GM21526 (cell line): ENCODE results near the gene CADM2.

Source experiments
- ATAC-seq: cut with Tn5 transposase; IDR thresholded peaks from one replicate; pipeline ENCODE4 v1.9.1; 2021; ENCODE audit warnings: moderate library complexity; ENCODE audit not compliant: unreplicated experiment, low FRiP score

CADM2 gene

DNA sequence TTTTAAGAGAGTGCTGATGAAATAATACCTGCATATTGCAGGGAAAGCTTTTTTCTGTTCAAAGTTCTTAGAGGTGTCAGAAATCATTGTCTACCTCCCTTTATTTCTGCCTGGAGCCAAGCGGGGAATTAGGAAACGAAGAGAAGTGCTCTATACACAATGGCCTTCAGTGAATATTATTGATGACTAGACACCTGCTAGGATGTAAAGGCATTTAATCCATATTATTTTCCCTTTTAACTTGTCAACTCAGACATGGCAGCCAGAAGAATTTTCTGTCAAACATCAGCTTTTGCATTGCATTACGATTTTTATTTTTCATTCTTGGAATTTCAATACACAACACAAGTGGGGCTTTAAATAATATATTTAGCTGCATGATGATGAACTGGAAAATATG is 24.7 kb downstream of the CADM2 start:
- no peak for ATAC-seq

DNA sequence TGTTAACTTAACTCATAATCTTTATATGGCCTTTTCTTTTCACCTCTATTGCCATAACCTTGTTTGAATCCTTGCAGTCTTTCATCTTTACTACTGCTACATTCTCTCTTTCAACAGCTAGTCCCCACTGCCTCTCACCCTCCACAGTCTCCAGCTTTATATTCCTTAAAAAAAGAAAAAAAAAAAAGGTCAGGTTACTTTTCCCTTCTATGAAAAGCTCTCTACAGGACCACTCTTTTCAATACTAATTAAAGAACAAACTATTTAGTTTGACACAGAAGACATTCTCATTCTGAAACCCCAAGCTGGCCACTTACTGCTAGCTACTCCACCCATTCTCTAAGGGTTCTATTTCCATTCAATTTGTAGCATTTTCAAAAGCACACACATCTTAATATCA is 25.6 kb downstream of the CADM2 start:
- ATAC-seq: no peak

DNA sequence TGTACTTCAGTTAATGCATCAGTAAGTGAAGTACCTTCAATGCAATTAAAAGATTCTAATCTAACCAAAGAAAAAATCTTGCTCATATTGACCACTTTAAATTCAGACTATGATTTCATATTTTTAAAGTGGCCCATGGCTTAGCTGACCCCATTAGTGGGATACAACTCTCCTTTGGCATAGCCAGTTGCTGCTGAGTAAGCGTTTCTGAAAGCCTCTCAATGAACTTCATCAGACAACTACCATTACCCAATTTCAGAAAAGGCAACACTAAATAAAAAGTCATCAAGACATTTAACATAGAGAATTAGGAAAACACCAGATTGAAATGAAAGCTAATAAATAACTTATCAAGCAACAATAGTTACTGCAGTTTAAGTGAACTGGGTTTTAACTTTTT is 27.0 kb downstream of the CADM2 start:
- ATAC-seq: no peak

DNA sequence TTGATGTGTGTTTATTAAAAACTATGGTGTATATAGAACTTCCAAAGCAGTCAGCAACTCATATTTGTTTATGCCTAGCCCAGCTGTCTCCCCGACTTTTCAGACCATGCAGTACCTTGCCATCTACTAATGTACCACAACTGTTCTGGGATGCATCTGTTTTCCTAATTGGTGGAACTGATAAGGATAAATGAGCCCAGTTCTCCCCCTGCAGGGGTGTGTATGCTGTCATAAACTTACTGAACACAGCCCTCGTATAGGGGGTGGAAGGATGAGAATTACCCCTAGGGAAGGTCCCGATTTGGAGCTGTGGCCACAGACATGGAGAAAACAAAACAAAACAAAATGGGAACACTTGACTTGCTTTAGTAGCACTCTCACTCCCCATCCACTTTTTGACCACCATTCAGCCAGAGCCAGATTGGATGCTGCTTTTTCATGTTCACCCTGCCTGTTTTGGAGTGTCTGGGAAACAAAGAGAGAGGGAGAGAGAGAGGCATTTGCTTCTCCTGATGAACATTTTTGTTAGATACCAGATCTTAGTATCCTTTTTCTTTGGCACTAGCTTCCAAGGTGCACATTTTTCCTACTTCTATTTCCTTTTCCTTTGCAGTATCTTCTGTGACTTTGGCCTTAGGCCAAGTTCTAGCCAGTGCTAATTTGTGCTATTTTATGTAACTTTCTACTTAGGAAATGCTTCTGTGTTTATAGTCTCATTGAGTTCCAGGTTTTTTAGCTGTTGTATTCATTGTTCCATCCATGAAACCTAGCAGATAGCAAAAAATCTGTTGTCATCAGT is 29.1 kb downstream of the CADM2 start:
- no peak for ATAC-seq

DNA sequence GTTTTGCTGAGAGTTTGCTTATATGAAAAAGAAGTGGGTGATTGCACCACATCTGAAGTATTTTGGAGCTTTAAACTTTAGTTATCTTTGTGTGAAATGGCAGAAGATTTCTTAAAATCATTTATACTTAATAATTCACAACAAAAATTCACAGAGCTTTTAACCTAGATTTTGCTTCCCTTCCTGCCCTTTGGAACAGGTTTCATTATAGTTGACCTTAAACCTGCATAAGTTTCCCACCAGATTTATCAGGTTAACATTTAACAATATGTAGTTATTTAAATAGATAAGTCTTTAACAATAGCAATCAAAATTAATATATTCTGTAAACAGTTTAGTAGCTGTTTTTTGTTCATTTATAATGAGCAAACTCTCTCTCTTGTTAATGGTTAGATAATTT is 30.3 kb downstream of the CADM2 start:
- ATAC-seq: no peak

DNA sequence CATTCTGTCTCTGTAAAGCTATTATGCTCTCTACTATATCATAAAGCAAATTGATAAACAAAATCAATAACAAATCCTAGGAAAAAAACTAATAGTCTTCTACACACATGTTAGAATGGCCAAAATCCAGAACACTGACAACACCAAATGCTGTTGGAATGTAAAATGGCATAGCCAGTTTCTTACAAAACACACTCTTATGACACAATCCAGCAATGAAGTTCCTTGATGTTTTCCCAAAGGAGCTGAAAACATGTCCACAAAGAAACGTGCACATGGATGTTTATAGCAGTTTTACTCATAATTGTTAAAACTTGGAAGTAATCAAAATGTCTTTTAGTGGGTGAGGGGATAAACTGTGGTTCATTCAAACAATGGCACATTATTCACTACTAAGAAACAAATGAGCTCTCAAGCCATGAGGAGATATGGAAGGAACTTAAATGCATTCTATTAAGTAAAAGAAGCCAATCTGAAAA is 32.7 kb downstream of the CADM2 start:
- no peak for ATAC-seq

DNA sequence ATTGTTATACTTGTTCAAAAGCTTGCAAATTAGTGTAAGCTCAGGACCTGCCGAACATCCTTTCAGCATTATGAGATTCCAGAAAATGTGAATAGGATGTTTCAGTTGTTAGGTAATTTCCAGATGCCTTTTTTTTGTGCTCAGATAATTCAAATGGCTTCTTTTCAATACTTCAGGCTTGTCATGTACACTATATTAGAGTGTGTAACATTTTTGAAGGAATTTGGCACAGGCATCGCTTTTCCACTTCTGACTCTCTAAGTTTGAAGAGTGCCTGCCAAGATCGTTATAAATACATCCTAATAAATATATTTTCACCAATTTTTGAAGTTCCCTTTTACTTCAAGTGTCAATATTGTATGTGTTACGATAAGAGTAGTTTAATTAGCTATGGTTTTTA is 35.2 kb downstream of the CADM2 start:
- ATAC-seq: no peak

DNA sequence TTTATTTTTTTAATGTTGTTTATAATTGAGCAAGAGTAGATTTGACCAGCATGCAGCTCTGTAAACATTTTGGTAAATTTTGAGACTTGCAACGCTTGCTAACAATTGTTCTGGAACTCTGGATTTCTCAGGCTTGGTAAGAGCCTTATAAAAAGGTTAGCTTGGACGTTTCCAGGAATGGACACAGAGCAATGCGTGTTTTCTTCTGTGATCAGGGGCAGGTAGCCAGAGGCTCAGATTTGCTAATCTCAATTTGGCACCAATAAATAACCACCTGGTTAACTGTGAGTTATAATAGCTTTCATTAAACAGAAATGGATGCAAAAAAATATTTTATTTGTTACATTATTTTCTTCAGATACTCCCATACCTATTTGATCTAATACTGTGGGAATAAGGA is 39.8 kb downstream of the CADM2 start:
- no peak for ATAC-seq

DNA sequence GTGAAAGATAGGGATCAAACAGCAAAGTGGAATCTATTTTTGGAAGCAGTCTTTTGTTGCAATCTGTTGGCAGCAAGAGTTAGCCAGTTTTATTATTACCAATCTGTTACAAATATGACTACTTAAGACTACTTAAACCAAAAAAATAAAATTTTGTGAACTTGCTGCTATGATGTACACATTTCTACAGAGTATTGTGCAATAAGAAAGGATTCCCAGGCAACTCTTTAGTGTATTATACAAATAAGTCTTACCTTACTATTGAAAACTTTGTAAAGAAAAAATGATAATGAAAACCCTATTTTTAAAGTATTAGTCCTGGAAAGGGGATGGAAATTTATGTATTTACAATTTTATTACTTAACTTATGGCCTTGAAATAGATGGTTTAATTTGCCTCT is 44.7 kb downstream of the CADM2 start:
- no peak for ATAC-seq

DNA sequence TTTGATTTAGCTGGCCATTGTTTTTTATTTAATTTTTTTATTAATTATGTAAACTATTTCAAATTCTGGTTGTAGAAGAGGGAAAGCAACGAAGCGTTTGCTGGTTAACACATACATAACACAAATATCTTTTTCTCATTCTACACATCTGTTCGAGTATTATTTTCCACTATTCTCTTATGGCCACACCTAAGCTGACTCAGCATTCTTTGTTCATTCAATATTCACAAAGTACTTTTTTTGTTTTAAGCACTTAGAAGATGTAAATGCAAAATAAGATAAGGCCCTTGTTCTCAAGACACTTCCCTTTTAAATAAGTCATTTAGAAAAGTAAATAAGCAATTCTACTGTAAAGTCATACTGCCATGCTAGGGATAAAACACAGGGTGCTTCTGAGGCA is 45.4 kb downstream of the CADM2 start:
- no peak for ATAC-seq

DNA sequence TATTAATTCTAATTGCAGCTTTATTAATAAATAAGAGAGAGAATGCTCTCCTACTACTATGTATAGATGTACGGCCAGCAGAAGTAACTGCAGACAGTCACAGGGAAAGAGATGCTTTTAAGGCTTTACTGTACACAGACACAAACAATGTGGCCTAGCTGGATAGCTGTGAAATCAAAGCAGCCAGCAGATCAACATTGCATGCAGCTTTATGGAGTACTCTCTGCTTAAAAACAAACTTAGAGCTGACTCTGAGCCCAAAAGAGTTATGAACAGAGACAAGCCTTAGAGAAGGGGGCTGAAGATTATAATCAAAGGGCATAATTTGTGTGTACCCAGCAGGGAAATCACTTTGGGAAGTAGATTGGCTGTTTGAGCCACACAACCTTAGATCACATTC is 47.2 kb downstream of the CADM2 start:
- ATAC-seq: no peak

DNA sequence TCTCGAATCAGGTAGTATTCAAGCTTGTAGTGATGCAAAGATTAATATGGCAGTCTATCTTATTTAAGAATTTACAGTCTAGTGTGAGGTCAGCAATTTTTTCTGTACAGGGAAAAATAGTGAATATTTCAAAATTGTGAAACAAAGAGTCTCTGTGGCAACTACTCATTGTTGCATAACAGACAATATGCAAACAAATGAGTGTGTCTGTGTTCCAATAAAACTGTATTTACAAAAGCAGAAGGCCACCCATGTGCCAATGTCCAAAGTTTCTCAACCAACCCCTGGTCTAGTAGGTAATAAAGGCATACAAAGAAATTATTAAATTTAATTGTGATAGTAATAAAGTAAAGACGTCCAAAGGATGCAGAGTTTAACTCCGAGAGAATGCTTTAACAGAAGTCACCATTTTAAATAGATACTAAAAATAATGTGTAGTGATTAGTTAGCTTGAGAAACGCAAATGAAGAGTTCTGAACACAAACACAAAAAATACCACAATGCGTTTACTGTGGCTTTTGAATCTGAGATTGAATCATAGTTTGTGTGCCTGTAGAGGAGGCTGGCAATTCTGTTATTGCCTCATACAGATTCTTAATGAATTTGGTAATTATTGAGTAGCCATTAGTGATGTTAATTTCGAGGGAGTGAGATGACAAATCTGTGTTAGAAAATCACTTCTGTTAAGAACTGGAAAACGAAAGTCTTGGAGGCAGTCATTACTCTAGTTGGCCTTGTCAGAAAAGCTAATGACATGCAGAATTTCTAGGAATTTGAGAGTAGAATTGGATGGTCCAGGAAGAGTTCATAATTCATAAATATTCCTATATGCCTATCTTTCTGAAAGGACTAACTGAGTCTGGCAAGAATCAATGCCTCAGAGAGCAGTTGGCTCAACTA is 48.7 kb downstream of the CADM2 start:
- no peak for ATAC-seq

DNA sequence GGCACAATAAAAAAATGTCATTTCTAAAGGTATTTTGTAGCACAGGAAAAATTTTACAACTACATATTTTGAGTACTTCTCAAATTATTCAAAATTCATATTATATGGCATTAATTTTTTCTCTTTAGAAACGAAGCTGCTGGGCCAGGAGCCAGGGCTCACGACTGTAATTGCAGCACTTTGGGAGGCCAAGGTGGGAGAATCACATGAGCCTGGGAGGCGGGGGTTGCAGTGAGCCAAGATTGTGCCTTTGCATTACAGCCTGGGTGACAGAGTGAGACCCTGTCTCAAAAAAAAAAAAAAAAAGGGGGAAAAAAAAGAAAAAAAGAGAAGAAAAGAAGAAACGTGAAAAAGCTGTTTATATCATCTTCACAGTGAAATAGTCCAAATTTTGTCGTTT is 62.0 kb downstream of the CADM2 start:
- ATAC-seq: no peak

DNA sequence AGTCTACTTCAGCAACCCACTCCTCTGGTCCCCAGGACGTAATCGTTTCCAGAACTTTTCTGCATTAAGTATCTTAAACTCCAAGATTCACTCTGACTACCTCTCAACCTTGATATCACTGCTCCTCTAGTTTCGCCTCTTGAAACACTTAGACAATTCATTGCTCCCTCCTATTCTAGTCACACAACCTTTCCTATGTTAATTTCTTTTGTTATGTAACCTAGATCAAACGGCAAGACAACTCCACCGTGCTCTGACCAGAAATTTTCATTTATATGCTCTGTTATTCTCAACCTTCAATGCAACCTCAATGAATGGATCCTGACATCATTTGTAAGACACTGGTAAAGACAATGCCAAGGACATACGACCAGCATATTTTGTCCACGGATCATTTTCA is 71.3 kb downstream of the CADM2 start:
- ATAC-seq: no peak

DNA sequence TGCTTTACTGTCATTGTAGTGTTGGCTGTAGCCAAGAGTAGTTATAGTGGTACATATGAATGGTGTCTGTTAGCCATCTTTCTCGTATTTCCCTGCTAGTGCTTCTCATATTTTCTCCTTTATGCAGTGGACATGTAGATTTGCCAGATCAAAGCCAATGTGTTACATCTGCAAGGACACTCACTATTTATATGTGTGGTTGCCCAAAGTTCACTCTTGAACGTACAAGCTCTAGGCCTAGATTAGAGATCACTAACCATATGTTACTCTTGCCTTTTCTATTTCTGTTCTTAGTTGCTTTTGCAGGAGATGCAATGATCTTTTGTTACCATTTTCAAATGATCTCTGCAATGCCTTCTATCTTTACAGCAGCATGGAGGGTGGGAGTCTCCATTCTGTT is 78.4 kb downstream of the CADM2 start:
- no peak for ATAC-seq

DNA sequence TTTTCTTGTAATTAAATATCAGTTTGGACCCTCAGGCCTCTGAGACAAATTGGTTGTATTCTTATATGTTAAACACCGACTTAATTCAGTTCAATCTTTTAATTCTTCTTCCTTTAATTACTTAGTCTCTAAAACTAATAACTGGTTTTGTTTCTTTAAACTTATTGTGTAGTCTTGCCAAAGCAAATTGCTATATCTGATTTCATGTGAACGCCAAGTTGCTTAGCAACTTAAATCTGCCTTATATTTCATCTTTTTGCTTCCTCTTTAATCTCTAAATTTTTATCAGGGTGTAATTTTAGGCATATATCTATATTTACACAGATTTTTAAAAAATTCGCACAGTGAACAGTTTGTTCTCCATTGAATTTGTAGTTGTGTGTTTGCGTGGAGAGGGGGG is 82.2 kb downstream of the CADM2 start:
- ATAC-seq: no peak

DNA sequence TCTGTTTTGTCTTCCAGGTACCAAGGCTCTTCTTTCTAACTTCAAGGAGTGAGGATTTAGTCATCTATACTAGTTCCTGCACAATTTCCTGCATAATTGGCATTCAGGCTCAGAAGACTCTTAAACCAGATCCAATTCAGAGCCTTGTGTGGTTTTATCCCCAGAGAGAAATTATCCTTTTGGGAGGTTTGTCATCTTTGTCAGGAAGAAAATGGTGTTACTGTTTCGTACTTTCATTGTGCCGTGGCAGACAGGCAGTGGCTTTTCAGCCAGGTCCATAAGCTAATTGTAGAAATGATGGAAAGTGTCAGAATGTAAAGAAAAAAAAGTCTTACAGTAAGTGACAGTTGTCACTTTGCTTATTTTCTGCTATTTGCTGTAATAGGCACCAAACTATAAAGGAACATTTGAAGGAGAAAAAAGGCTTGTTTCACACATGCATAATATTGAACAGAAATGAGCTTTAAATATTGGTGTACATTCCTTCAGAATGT is 82.8 kb downstream of the CADM2 start:
- ATAC-seq: no peak

DNA sequence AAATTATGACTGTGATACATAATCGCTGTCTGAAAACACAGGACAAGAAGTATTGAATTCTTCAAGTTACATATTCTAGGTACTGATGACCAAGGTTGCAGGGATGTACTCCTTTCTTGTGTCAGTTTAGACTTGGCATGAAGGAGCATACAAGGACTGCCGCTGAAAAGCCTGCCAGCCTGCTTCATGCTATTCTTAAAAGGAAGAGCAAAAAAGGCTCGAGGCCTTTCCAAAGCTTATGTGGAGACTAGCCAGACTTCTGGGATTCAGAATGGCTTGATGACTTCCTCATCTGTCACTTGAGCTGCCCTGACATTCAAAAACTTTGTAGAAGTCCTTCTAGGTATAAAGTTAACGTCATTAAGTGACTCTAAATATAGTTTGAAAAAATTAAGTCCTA is 92.0 kb downstream of the CADM2 start:
- ATAC-seq: no peak

DNA sequence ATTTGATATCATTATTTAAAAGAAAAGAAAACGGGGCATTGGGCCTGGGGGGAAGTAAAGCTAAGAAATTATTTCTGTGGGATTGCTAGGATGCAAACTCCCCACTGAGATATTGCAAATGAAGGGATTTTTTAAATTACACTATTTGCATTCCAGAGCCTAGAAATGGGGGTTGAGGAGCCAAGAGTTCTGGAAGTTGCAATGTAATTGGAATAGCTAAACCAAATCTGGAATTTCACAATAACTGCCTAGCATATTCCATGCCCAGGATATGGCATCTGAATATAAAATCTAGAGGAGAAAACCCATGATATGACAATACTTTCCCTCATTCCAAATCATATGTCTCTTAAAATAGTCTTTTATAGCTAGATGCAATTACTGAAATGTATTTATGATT is 93.0 kb downstream of the CADM2 start:
- ATAC-seq: no peak

DNA sequence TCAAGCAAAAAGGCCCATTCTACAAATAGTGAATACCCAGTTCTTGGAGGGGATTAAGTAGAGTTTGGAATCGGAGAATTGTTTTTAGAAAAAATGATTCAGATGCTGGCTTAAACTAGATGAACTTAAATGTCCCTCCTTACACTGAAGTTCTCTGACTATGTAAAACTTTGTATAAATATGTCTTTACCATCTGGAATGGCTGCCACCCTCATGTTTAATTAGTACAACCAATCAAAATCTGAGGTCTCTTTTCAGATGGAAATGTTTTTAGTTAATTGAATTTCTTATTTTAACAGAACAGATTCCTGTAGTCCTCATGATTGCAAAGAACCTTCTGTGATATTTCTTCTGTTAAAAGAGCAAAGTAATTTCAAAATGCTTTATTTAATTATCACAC is 94.8 kb downstream of the CADM2 start:
- no peak for ATAC-seq

DNA sequence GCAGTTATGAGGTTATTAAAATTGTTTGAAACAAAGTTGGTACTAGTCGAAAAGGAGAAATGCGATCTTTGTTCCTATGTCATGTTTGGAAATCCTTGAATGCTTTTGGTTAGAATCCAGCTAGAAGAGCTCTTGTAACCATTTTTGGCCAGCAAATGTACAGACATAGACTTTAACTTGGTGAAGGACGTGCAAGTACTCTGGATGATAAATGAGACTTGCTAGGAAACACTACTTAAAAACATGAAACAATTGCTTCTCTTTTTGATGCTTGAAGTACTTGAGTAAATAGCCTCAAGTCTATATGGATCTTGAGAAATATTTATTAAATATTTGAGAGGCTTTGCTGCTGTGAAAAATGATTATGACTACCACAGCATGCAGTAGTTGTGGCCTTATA is 95.8 kb downstream of the CADM2 start:
- ATAC-seq: no peak

DNA sequence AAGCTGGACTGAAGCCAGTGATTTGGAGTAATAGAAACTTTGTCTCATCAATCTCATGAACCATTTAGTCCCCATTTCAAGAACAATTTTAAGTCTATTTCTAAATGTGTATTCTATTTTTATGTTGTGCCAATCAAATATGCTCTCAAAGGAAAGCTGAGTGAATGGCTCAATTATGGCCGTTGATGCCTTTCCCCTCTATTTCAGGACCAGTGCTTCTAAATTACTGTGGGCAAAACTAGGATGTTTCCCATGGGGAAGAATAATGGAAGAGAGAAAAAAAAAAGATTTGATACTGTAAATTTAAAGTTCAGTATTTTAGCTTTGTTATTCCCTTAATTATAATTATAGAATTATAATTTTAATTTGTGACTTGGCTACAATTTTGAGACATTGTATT is 110.1 kb downstream of the CADM2 start:
- no peak for ATAC-seq
